Esophagus squamous epithelium (tissue), 4 donors: ENCODE data around the gene FUBP3.

Experiments used
- CTCF ChIP-seq, 6 experiments: fragments of 450-650 bp in 4 of 6; fragments of 200-600 bp in 2 of 6; sonication (generic) in 2 of 6; IDR thresholded peaks; one replicate each; pipeline ENCODE4 v1.5.1; 2016 to 2019; ENCODE audit warnings: antibody characterized with exemption in 6 of 6, mild to moderate bottlenecking in 4 of 6, moderate library complexity in 4 of 6
- POLR2A ChIP-seq, 4 donors: fragments of 450-650 bp; IDR thresholded peaks; one replicate each; pipeline ENCODE4 v1.6.1; 2017; ENCODE audit warnings: antibody characterized with exemption in 4 of 4, mild to moderate bottlenecking in 4 of 4, moderate library complexity in 3 of 4

DNA sequence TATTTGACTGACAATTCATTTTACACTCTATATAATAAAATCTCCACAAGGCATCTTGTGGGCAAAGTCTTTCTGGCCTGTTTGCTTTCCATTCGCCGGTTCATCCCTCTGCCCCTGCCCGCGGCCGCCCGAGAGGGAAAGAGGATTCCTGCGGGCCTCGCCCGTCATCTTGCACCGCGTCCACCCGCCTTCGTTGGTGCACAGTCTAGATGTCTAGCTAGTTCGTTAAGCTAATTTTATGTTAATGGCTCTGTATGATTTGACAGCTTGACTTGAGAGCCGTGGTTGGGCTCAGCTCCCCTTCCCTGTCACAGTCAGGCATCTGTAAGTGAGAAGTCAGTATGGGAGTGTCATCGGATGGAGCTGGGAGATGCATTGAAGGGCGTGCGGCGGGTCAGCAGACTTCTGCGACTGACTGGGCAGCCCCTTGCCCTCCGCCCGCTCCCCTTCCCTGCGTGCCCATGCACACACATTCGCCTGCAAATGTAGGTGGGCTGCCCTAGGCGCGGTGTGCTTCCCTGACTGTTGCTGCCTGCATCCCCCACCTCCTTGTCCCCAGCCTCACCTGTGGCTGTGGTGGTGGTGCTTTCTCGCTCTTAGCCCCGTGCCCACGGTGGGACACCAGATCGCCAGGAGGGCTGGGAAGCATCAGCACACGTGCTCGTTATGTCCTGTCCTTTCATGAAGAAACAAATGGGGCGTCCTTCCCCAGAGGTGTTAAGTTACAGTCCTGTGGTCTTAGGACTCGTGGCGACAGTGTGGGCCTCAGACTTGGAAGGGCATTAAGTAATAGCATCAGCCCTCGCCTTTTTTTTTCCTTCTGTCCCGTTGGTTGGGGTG, 59.1 kb downstream of the FUBP3 start:
- TF ChIP-seq CTCF (IDR thresholded peaks at IDR 0.05) (no peak), POLR2A (IDR thresholded peaks at IDR 0.05) (no peak)
